IPS-20b (cell line): ENCODE results near the gene PRIMA1.
A peak's percentile ranks its signal among the peaks of the same experiment; 100 is the strongest.

Source experiments
- H3K27ac ChIP-seq: one replicate; pipeline ENCODE4 v1.5.1; 2013; ENCODE audit warnings: low read length
- H3K27me3 ChIP-seq: 2 replicates; pipeline ENCODE4 v1.6.1; 2013; ENCODE audit warnings: mild to moderate bottlenecking, low read length, inconsistent platforms; ENCODE audit not compliant: insufficient read depth
- H3K36me3 ChIP-seq: 2 replicates; pipeline ENCODE4 v1.6.1; 2013; ENCODE audit warnings: low read depth, mild to moderate bottlenecking, inconsistent platforms, low read length, moderate library complexity; ENCODE audit not compliant: insufficient read depth
- H3K4me1 ChIP-seq: 2 replicates; pipeline ENCODE4 v1.6.1; 2013; ENCODE audit warnings: mild to moderate bottlenecking, control low read depth, inconsistent platforms, low read length, moderate library complexity; ENCODE audit not compliant: insufficient read depth
- H3K4me3 ChIP-seq: 2 replicates; pipeline ENCODE4 v1.5.1; 2013; ENCODE audit warnings: mild to moderate bottlenecking, low read length, inconsistent platforms
- H3K9ac ChIP-seq: 2 replicates; pipeline ENCODE4 v1.6.1; 2013; ENCODE audit warnings: low read depth, mild to moderate bottlenecking, inconsistent platforms, low read length, moderate library complexity
- H3K9me3 ChIP-seq: 2 replicates; pipeline ENCODE4 v1.6.1; 2013; ENCODE audit warnings: mild to moderate bottlenecking, low read depth, low read length, inconsistent platforms; ENCODE audit not compliant: insufficient read depth

Gene PRIMA1

DNA sequence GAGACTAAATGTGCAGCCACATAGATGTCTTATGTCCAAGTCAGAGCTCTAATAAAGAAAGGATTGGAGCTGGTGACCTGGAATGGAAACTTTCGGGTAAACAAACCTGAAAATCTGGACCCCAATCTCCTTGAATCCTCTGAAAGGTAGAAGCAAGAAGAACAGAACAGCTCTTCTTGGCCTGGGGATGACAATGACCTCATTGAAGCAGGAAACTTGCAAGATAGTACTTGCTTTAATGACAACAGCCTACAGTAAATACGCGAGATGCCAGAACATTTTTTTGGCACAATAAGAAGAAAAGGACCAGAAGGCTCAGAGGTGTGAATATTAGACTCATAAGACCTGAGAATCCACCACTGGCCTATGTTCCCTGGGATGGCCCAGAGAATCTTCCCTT lies 4.1 kb upstream of the PRIMA1 start:
- no peaks in the 10 kb centered on the region for H3K9me3 ChIP-seq
- H3K4me3 ChIP-seq: no peak overlapping the region
- H3K27ac ChIP-seq: no peak overlapping the region
- no peak overlapping the region for H3K9ac ChIP-seq
- no peaks in the 10 kb centered on the region for H3K4me1 ChIP-seq
- H3K27me3 ChIP-seq: peaks cover 33% of the 10 kb centered on the region
- no peaks in the 10 kb centered on the region for H3K36me3 ChIP-seq

DNA sequence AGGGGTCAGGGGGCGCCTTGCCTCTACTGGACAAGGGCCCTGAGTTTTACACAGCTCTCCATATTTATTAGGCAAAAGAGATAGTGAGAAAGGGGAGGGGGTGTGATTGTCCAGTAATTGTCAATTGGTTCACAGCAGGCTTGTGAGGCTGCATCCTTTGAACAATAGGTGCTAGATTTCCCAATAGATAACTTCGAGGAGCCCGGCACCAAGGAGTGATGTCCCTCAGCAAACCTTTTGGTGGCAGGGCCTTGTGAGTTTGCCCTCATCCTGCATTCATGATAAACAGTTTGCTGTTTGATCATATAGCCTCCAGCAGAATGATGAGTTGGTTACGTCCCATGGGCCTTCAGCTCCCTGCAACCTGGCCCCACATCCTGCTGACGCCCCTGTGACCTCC lies 2.7 kb upstream of the PRIMA1 start:
- H3K27me3 ChIP-seq: peaks cover 47% of the 10 kb centered on the region
- no peaks in the 10 kb centered on the region for H3K9me3 ChIP-seq
- H3K4me3 ChIP-seq: no peak overlapping the region
- no peaks in the 10 kb centered on the region for H3K36me3 ChIP-seq
- H3K4me1 ChIP-seq: no peaks in the 10 kb centered on the region
- no peak overlapping the region for H3K27ac ChIP-seq
- H3K9ac ChIP-seq: no peak overlapping the region

- Histone ChIP-seq H3K9ac (peak overlapping the region; percentile 50; the same call in 1 of the 2 replicates), H3K9me3 (no peaks in the 10 kb centered on the region), H3K36me3 (no peaks in the 10 kb centered on the region), H3K4me3 (peak overlapping the region; percentile 67), H3K27ac (no peak overlapping the region), H3K27me3 (peaks cover 56% of the 10 kb centered on the region), H3K4me1 (no peaks in the 10 kb centered on the region)
These were observed 1.2 kb upstream of the PRIMA1 start for GRCh38 chr14:93789228-93790130.

GRCh38 chr14:93788543-93789227 lies 400 bp upstream of the PRIMA1 start:
- Histone ChIP-seq H3K36me3 (no peaks in the 10 kb centered on the region), H3K4me1 (no peaks in the 10 kb centered on the region), H3K27ac (no peak overlapping the region), H3K4me3 (peak overlapping the region; percentile 67), H3K9me3 (no peaks in the 10 kb centered on the region), H3K9ac (peak overlapping the region; percentile 50; the same call in 1 of the 2 replicates), H3K27me3 (peaks cover 56% of the 10 kb centered on the region)

GRCh38 chr14:93787465-93788292 lies 606 bp downstream of the PRIMA1 start:
- Histone ChIP-seq H3K4me3 (peak overlapping the region; percentile 67), H3K36me3 (no peaks in the 10 kb centered on the region), H3K27me3 (peaks cover 56% of the 10 kb centered on the region), H3K9ac (peak overlapping the region; percentile 50; the same call in 1 of the 2 replicates), H3K4me1 (no peaks in the 10 kb centered on the region), H3K27ac (no peak overlapping the region), H3K9me3 (no peaks in the 10 kb centered on the region)

DNA sequence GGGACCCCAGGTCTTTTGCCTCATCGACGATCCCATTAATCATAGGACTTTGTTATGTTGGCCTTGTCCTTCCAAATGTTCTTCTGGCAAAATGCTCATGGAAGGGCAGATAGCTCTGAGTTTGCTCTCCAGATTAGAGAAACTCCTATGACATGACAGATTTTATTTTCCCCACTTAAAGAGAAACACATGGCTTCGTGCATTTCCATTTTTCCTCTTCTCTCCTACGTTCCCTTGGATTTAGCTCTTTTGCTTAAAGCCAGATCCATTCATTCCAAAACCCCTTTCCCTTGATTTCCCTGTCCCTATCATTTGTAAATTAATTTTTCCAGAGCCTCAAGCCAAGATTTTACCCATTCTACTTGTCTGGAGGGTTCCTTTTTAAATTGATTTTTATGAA lies 2.9 kb downstream of the PRIMA1 start:
- Histone ChIP-seq H3K36me3 (no peaks in the 10 kb centered on the region), H3K27me3 (peaks cover 48% of the 10 kb centered on the region), H3K27ac (no peak overlapping the region), H3K4me3 (no peak overlapping the region), H3K9me3 (no peaks in the 10 kb centered on the region), H3K4me1 (no peaks in the 10 kb centered on the region), H3K9ac (no peak overlapping the region)

- Histone ChIP-seq H3K36me3 (no peaks in the 10 kb centered on the region), H3K27me3 (peaks cover 43% of the 10 kb centered on the region), H3K9me3 (no peaks in the 10 kb centered on the region), H3K9ac (no peak overlapping the region), H3K4me1 (no peaks in the 10 kb centered on the region), H3K4me3 (no peak overlapping the region), H3K27ac (no peak overlapping the region)
These were observed 3.4 kb downstream of the PRIMA1 start for GRCh38 chr14:93784878-93785277.

GRCh38 chr14:93780813-93781400 lies 7.4 kb downstream of the PRIMA1 start:
- H3K9me3 ChIP-seq: no peaks in the 10 kb centered on the region

DNA sequence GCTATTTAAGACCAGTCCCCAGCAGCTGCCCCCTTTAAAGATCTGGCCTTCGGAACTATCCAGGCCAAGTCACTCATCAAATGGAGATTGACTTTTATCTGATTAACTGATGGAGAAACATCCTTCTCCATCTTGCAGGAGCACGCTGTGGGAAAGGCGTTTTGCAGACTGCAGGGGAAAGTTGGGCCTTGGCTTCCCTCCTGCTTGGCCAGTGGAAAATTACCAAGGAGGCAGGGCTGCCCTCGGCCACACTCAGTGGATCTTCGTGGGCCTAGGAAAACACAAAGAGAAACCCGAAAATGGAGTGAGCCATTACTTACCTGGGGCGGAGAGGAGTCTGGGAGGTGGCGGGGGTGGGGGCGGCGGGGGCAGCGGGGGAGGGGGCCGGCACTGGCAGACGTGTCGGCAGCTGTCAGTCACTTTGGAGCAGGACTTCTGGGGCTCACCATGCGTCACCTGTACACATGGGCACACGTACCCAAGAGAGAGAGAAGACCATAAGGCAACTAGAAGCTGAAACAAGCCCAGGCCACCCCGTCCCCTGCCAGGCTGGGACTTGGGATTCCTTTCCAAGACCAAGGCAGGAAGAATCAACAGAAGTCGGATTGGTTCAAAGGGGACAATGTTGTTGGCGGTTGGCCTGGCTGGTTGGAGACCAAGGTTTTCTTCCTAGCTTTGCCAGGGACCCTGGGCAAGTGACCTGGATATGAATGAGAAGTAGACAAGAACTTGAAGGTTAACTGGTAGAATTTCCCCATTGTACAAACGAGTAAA lies 9.2 kb downstream of the PRIMA1 start:
- Histone ChIP-seq H3K9me3 (no peaks in the 10 kb centered on the region), H3K36me3 (peaks cover 8% of the 10 kb centered on the region; the same call in 1 of the 2 replicates), H3K27ac (no peak overlapping the region), H3K4me1 (no peaks in the 10 kb centered on the region), H3K4me3 (no peak overlapping the region), H3K9ac (no peak overlapping the region), H3K27me3 (no peaks in the 10 kb centered on the region)

More at GRCh38 chr14:93780813-93781400, 7.4 kb downstream of the PRIMA1 start:
- Histone ChIP-seq H3K4me3 (no peak overlapping the region), H3K27me3 (peaks cover 8% of the 10 kb centered on the region), H3K36me3 (peaks cover 8% of the 10 kb centered on the region; the same call in 1 of the 2 replicates), H3K27ac (no peak overlapping the region), H3K4me1 (no peaks in the 10 kb centered on the region), H3K9ac (no peak overlapping the region)

DNA sequence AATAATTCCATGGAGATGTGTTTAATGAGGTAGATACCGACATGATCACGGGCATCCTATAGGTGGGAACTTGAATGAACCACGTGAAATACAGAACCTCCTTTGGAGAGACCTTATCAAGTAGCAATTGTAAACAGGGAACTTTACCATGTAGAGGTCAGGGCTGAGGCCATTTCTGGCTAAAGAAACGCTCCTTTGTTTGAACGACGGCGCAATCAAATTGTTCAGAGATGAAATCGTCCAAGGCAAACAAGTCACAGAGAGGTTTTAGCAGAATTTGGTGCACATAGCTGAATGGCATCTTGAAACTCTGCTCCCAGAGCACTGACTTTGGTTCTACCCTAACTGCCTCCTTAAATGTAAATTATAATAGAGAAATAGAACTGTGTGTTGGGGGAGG lies 9.8 kb downstream of the PRIMA1 start:
- H3K27me3 ChIP-seq: no peaks in the 10 kb centered on the region
- no peak overlapping the region for H3K9ac ChIP-seq
- H3K27ac ChIP-seq: no peak overlapping the region
- no peaks in the 10 kb centered on the region for H3K4me1 ChIP-seq
- H3K9me3 ChIP-seq: no peaks in the 10 kb centered on the region
- H3K4me3 ChIP-seq: no peak overlapping the region
- H3K36me3 ChIP-seq: peaks cover 8% of the 10 kb centered on the region; the same call in 1 of the 2 replicates
